ENCODE measurements around the gene ZNF91.
"Not testable (repeated sequence)": the region's sequence is repeated elsewhere in the genome, so short reads cannot be mapped to it uniquely, and the experiment has no call there.

ZNF91 gene

GRCh38 chr19:23366437-23366836, 28.8 kb downstream of the ZNF91 start:
- H3K4me3 ChIP-seq (ENCODE audit: low read depth, low read length): no peak overlapping the region
- DNase-seq (ENCODE audit: low read depth): no peak

GRCh38 chr19:23366031-23366430, 29.2 kb downstream of the ZNF91 start:
- H3K4me3 ChIP-seq (ENCODE audit: low read depth, low read length); DNase-seq (ENCODE audit: low read depth): not testable (repeated sequence)

More at GRCh38 chr19:23366437-23366836, 28.8 kb downstream of the ZNF91 start:
- TF ChIP-seq CTCF (IDR thresholded peaks at IDR 0.05; ENCODE audit: control insufficient read depth, extremely low read depth, insufficient read depth): no peak

- H3K4me3 ChIP-seq (ENCODE audit: low read depth, low read length): no peak overlapping the region
- TF ChIP-seq CTCF (IDR thresholded peaks at IDR 0.05; ENCODE audit: control insufficient read depth, extremely low read depth, insufficient read depth): no peak
- DNase-seq (ENCODE audit: low read depth): no peak
These were observed 30.0 kb downstream of the ZNF91 start for GRCh38 chr19:23365222-23365621.

- DNase-seq (ENCODE audit: low read depth); H3K4me3 ChIP-seq (ENCODE audit: low read depth, low read length): not testable (repeated sequence)
These were observed 33.4 kb downstream of the ZNF91 start for GRCh38 chr19:23361843-23362242.

- H3K4me3 ChIP-seq (ENCODE audit: low read depth, low read length): no peak overlapping the region
- no peak for DNase-seq (ENCODE audit: low read depth)
- TF ChIP-seq CTCF (IDR thresholded peaks at IDR 0.05; ENCODE audit: control insufficient read depth, extremely low read depth, insufficient read depth): no peak
These were observed 43.5 kb downstream of the ZNF91 start for GRCh38 chr19:23351806-23352205.

GRCh38 chr19:23346696-23347095, 48.6 kb downstream of the ZNF91 start:
- no peak for TF ChIP-seq CTCF (IDR thresholded peaks at IDR 0.05; ENCODE audit: control insufficient read depth, extremely low read depth, insufficient read depth)
- H3K4me3 ChIP-seq (ENCODE audit: low read depth, low read length): no peak overlapping the region
- no peak for DNase-seq (ENCODE audit: low read depth)

- no peak for TF ChIP-seq CTCF (IDR thresholded peaks at IDR 0.05; ENCODE audit: control insufficient read depth, extremely low read depth, insufficient read depth)
- no peak overlapping the region for H3K4me3 ChIP-seq (ENCODE audit: low read depth, low read length)
- DNase-seq (ENCODE audit: low read depth): no peak
These were observed 49.4 kb downstream of the ZNF91 start for GRCh38 chr19:23345838-23346237.

GRCh38 chr19:23343434-23344010, 51.7 kb downstream of the ZNF91 start:
- no peak overlapping the region for H3K4me3 ChIP-seq (ENCODE audit: low read depth, low read length)
- peak; percentile 50 for DNase-seq (ENCODE audit: low read depth)
- TF ChIP-seq CTCF (IDR thresholded peaks at IDR 0.05; ENCODE audit: control insufficient read depth, extremely low read depth, insufficient read depth): no peak

All from LNCaP clone FGC (cell line).